ENCODE results near the gene SRD5A1.

The SRD5A1 gene

GRCh38 chr5:6587171-6587570, 46.1 kb upstream of the SRD5A1 start:
- H3K4me3 ChIP-seq (replicated peaks; ENCODE audit: insufficient read depth, low read length), result no peak overlapping the region
- H3K27ac ChIP-seq (replicated peaks), result no peak overlapping the region
- peaks cover 24% of the 10 kb centered on the region for H3K27me3 ChIP-seq (ENCODE audit: insufficient read depth, poor library complexity, severe bottlenecking)
- TF ChIP-seq CTCF (IDR thresholded peaks at IDR 0.05; ENCODE audit: insufficient read depth, low read length) (no peak), POLR2AphosphoS5 (IDR thresholded peaks at IDR 0.05; ENCODE audit: low read depth) (no peak), GABPA (IDR thresholded peaks at IDR 0.05; ENCODE audit: low read depth) (no peak), REST (IDR thresholded peaks at IDR 0.05; ENCODE audit: insufficient replicate concordance, low read depth) (no peak), SPI1 (IDR thresholded peaks at IDR 0.05; ENCODE audit: borderline replicate concordance, low read depth) (no peak)
- no peak for DNase-seq (ENCODE audit: low read depth in 1 of 2, low spot score in 1 of 2)

- DNase-seq (ENCODE audit: low read depth in 1 of 2, low spot score in 1 of 2), result no peak
- no peaks in the 10 kb centered on the region for H3K27me3 ChIP-seq (ENCODE audit: insufficient read depth, poor library complexity, severe bottlenecking)
- no peak overlapping the region for H3K27ac ChIP-seq (replicated peaks)
- no peak overlapping the region for H3K4me3 ChIP-seq (replicated peaks; ENCODE audit: insufficient read depth, low read length)
- TF ChIP-seq CTCF (IDR thresholded peaks at IDR 0.05; ENCODE audit: insufficient read depth, low read length), result no peak
Measured at GRCh38 chr5:6590581-6590980, 42.7 kb upstream of the SRD5A1 start.

GRCh38 chr5:6591671-6592288, 41.5 kb upstream of the SRD5A1 start:
- H3K4me3 ChIP-seq (replicated peaks; ENCODE audit: insufficient read depth, low read length), result no peak overlapping the region
- no peak overlapping the region for H3K27ac ChIP-seq (replicated peaks)
- no peaks in the 10 kb centered on the region for H3K27me3 ChIP-seq (ENCODE audit: insufficient read depth, poor library complexity, severe bottlenecking)
- TF ChIP-seq CTCF (IDR thresholded peaks at IDR 0.05; ENCODE audit: insufficient read depth, low read length) (no peak), REST (IDR thresholded peaks at IDR 0.05; ENCODE audit: insufficient replicate concordance, low read depth) (no peak), SPI1 (IDR thresholded peaks at IDR 0.05; ENCODE audit: borderline replicate concordance, low read depth) (no peak), GABPA (IDR thresholded peaks at IDR 0.05; ENCODE audit: low read depth) (no peak), POLR2AphosphoS5 (IDR thresholded peaks at IDR 0.05; ENCODE audit: low read depth) (no peak)
- no peak for DNase-seq (ENCODE audit: low read depth in 1 of 2, low spot score in 1 of 2)

- Histone ChIP-seq H3K27me3 (ENCODE audit: insufficient read depth, poor library complexity, severe bottlenecking) (no peaks in the 10 kb centered on the region), H3K4me3 (replicated peaks; ENCODE audit: insufficient read depth, low read length) (no peak overlapping the region), H3K27ac (replicated peaks) (no peak overlapping the region)
- TF ChIP-seq REST (IDR thresholded peaks at IDR 0.05; ENCODE audit: insufficient replicate concordance, low read depth), result no peak
- no peak for TF ChIP-seq POLR2AphosphoS5 (IDR thresholded peaks at IDR 0.05; ENCODE audit: low read depth)
- TF ChIP-seq SPI1 (IDR thresholded peaks at IDR 0.05; ENCODE audit: borderline replicate concordance, low read depth), result no peak
- TF ChIP-seq GABPA (IDR thresholded peaks at IDR 0.05; ENCODE audit: low read depth), result no peak
- TF ChIP-seq CTCF (IDR thresholded peaks at IDR 0.05; ENCODE audit: insufficient read depth, low read length), result no peak
- DNase-seq (ENCODE audit: low read depth in 1 of 2, low spot score in 1 of 2), result peak in 1 of 2 experiments; percentile 22
Measured at GRCh38 chr5:6592601-6593000, 40.6 kb upstream of the SRD5A1 start.

Measured in HL-60 (cell line).